Stimulated activated CD8-positive, alpha-beta memory T cell treated with anti-CD3 and anti-CD28 coated beads, Interleukin-15, amount 100 ng/mL, for 24 hours (primary cell): ENCODE measurements around the gene KANSL3.

Experiments
- DNase-seq: peaks from one replicate; pipeline ENCODE4 v3.0.0-alpha.2; 2020; ENCODE audit warnings: low read depth

KANSL3 gene

DNA sequence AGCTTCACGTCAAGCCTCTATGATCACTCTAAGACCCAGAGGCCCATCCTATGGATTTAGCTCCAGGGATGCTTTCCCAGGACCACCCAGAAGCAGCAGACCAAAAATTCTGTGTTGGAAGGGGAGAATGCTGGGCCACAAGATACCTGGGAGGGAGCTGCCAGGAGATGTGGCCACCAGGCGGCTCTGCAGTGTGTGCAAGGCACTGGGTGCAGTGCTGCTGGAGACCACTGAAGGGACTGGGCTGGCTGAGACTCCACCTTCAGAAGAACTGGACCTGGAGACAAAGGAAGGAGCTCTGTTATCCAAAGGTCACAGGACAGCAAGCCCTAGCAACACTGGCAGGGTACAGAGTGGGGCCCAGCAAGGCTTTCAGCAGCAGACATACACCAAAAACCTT is 34.0 kb downstream of the KANSL3 start:
- DNase-seq, result no peak

DNA sequence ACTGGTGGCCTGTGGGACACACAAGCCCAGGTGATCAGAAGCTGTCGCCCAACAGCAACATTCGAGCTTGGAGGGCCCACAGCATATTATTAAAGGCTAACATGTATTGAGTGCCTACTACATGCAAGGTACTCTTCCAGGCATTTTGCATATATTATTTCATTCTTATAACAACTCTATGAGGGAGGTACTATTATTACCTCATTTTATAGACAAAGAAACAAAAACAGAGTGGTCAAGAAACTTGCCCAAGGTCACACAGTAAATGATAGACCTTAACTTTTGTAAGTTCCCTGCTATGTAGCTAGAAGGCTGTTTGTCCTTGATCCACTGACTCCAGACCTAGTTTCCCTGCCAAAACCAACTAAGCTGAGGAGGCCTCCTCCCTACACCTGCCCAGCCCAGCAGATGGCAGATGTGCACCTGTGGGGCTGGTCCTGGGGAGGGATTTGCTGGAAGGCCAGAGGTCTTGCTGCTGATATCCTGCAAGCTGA is 35.7 kb downstream of the KANSL3 start:
- no peak for DNase-seq

GRCh38 chr2:96601382-96602292 is 36.5 kb downstream of the KANSL3 start:
- no peak for DNase-seq

- no peak for DNase-seq
Observed at GRCh38 chr2:96599941-96600340, 38.2 kb downstream of the KANSL3 start.

- no peak for DNase-seq
Observed at GRCh38 chr2:96596596-96596995, 41.5 kb downstream of the KANSL3 start.

DNA sequence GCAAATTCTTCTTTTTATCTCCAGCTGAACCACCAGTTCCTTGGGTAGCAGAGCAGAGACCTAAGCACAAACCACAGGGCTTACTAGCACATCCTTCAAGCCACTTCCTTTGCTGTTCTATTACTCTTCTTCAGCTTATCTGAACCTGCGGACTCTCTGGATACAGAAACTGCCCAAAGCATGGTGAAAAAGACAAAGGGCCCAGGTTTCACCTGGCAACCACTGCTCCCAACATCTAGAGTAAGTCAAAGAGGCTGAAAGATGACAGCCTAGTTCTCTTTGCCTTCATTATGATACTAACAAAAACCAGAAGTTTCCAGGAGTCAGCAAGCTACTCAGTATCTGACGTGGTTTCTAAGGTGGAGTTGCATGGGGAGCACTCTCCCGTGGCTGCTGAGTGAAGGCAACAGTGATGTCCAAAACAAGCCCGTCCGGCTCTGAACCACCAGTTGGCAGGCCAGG is 43.4 kb downstream of the KANSL3 start:
- no peak for DNase-seq

GRCh38 chr2:96594282-96594681 is 43.8 kb downstream of the KANSL3 start:
- DNase-seq, result no peak

DNA sequence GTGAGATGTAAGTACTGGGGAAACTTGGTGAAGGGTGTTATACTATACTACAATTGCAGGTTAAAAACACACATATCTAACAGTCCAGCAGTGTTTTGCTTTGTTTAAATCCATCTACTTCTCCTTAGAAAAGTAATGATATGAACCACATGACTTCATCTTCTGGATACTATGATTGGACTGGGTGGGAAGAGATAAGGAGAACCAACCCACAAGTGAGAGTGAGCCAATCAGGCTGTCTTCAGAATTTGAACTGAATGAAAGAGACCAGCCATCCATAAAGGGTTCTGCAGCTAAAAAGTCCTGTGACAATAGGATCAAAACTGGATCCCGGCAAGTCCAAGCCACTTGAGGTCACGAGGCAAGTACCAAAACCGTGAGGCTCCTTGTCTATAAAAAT is 46.6 kb downstream of the KANSL3 start:
- no peak for DNase-seq

DNA sequence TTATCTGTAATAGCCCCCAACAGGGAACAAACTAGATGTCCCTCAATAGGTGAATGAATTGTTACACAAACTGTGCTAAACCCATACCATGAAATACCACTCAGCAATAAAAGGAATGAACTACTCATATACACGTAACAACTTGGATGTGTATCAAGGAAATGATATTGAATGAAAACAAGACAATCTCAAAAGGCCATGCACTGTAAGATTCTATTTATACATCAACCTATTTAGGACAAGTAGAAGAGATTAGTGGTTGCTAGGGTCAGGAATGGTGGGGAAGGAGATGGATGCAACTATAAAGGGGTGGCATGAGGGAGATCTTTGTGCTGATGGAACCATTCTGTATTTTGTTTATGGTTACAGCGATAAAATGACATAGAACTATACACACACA is 47.1 kb downstream of the KANSL3 start:
- no peak for DNase-seq

GRCh38 chr2:96587843-96588242 is 50.3 kb downstream of the KANSL3 start:
- DNase-seq, result no peak

- no peak for DNase-seq
Observed at GRCh38 chr2:96584017-96584416, 54.1 kb downstream of the KANSL3 start.

DNA sequence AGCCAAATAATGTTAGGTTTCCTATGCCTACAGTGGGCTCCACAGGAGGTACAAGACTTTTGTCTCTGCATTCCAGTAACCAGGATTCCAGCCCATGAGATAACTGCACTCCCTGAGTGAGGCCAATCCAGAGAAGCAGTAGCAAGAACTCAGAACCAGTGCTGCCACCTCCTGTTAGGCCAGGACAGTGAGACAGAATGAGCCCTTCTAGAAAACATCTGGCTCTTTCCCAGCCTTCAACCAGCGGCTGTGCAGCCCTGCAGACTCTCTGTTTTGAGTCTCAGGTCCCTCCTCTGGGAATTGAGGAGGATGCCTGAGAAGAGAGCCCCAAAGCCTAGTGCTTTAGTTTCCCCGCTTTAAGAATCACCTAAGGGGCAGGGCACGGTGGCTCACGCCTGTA is 57.3 kb downstream of the KANSL3 start:
- DNase-seq, result no peak

GRCh38 chr2:96579422-96579821 is 58.7 kb downstream of the KANSL3 start:
- DNase-seq, result no peak

DNA sequence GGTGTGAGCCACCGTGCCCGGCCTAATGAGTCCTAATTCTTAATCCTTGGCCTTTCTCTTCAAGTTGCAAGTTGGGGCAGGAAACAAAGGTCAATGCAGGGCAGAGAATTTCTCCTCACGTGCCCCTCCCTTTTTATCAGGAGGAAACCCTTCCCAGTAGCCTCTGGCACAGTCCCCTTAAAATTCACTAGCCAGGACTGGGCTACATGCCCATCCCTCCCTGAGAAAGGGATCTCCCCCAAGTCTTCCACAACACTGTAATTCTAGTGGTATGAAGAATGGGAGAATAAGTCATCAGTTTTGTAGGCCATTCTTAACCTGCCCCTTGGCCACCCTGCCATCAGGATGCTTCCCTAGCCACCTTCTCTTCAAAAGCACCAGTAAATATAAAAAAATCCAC is 59.4 kb downstream of the KANSL3 start:
- no peak for DNase-seq

- DNase-seq, result no peak
Observed at GRCh38 chr2:96577501-96577900, 60.6 kb downstream of the KANSL3 start.

DNA sequence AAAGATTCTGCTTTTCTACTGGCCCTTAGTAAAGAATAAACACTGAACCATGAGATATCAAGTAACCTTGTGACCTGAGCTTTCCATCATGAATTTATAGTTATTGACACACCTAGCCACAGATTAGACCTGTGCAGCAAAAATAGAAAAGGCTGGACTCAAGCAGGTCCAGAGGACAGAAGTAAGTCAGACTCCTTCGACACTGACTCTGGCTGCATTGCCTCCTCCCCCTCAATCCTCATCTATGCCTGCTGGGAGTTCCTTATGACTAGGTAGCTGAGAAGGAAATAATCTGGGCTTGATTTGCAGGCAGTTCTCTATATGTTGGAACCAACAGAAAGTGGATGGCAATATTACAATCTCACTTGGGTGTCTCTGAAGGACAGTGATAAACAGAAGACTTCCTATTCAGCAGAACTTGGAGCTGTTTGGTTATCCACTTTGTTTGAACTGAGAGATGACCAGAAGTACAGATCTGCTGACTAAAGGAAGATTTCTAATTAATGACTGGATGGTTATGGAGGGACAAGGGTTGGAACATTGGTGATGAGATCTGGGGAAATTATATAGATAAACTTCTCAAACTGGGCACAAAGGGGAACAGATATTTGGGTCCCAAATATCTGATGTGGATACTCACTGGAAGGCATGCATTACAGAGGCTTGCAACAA is 62.2 kb downstream of the KANSL3 start:
- no peak for DNase-seq

GRCh38 chr2:96574364-96574763 is 63.7 kb downstream of the KANSL3 start:
- DNase-seq, result no peak

DNA sequence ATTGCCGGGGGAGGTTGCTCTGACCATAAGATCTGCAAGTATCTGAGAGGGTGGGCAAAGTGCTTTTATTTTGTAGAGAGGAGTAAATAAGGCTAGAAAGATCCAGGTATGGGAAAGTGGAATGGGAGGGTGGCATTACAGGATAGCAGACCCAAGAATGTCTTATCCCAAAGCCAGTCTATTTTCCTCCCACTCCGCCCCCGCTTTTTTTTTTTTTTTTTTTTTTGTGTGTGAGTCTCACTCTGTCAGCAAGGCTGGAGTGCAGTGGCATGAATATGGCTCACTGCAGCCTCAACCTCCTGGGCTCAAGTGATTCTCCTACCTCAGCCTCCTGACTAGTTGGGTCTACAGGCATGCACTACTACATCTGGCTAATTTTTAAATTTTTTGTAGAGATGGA is 70.0 kb downstream of the KANSL3 start:
- no peak for DNase-seq

DNA sequence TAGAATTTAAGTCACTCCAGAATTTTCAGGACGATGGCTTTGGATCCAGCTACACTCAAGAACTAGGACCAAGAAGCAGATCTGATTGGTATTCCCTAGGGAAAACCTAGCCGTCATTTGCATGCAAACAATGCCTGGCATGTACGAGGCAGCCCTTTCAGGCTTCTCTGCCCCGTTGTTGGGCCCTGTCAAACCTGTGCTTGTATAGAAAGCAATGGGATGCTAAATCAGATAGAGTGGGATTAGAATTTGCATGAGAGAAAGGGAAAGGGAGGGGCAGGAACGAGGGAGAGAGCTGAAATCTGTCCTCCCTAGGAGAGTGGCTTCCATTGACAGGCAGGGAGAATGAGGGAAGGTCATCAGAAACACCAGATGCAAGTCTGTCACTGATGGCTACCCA is 73.0 kb downstream of the KANSL3 start:
- DNase-seq, result no peak

- DNase-seq, result no peak
Observed at GRCh38 chr2:96564563-96564962, 73.5 kb downstream of the KANSL3 start.

DNA sequence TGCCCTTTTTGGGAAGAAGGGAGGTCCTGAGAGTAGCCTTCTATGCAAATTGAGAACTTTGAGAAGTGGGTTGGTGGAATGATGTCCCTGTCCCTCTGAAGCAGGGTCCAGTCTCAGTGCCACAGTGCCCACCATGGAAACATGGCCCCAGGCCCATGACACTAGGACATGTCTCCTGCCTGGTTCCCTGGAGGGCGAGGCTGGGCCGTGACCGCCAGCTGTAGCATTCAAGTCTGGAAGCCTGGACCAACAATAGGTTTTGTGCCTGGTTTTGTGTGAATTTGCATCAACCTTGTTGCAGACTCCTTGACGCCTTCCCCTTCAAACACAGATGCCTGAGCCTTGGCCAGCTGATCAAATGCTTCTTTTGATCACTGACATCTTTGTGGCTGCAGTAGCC is 74.1 kb downstream of the KANSL3 start:
- no peak for DNase-seq

DNA sequence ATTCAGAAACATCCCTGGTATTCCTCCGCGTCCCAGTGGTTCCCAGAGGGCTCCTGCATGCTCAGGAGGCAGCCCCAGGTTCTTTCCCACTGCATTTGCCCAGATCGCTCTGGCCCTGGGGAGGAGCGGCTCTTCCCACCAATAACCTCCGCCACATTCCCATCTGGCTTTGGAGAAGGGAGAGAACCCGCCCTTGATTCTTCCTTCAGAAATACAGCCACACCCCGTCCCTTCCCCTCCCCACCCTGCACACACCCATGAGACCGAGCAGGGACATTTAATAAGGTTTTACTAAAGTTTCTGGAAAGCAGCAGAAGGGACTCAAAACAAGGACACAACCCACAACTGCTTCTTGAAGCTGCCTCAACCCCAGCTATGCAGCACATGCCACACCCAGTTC is 79.6 kb downstream of the KANSL3 start:
- DNase-seq, result no peak

DNA sequence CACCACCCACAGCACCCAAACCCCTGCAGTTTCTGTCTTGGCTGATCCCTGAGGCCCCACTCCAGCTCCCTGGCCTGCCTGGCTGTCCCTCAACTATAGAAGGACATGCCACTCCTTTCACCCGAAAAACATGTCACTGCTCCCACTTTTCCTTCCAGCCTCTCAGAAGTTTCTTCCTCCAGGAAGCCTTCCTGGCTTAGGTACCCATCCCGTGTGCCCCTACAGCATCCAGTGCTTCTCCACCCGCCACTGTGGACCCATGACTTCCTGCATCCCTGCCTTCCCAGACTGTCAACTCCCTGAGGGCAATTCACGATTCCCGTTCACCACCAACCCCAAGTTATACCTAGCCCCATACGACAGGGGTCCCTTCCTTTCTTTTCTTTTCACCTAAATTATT is 80.1 kb downstream of the KANSL3 start:
- no peak for DNase-seq
